ENCODE results near the gene DNMT3L.

DNA sequence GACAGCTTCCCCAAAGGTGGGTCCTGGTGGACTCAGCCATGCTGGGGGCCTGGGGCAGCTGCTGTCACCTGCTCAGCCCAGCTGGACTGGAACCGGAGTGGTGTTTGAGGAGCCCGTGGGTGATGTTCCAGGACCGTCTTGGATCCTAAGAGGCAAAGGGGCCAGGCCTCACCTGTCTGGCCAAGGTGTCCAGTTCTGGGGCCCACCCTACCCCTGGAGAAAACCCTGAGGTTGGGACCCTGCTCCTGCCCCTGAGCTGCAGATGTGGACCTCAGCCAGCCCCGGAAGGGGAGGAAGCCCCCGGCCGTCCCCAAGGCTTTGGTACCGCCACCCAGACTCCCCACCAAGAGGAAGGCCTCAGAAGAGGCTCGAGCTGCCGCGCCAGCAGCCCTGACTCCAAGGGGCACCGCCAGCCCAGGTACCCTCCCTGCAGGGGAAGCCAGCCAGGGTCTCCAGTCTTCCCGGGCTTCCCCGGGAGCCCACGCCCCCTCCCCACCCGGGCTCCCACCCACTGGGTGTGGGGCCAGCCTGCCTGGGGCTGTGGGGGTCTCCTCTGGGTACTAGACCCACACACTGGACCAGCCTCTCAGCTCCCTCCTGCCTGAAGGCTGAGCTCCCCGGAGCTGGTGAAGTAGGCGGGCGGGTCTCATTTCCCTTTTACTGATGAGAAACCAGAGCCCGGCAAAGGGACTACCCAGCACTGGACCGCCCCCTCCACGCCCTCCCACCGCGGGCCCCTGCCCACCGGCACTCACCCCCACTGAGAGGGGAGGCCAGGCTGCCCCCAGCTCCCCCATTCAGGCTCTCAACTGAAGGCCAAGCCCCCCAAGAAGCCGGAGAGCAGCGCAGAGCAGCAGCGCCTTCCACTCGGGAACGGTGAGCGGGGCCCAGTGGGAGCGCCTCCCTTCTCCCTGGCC, 25.3 kb upstream of the DNMT3L start:
- TF ChIP-seq, protein P1, sequence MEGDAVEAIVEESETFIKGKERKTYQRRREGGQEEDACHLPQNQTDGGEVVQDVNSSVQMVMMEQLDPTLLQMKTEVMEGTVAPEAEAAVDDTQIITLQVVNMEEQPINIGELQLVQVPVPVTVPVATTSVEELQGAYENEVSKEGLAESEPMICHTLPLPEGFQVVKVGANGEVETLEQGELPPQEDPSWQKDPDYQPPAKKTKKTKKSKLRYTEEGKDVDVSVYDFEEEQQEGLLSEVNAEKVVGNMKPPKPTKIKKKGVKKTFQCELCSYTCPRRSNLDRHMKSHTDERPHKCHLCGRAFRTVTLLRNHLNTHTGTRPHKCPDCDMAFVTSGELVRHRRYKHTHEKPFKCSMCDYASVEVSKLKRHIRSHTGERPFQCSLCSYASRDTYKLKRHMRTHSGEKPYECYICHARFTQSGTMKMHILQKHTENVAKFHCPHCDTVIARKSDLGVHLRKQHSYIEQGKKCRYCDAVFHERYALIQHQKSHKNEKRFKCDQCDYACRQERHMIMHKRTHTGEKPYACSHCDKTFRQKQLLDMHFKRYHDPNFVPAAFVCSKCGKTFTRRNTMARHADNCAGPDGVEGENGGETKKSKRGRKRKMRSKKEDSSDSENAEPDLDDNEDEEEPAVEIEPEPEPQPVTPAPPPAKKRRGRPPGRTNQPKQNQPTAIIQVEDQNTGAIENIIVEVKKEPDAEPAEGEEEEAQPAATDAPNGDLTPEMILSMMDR (IDR thresholded peaks at IDR 0.05), result no peak
- TF ChIP-seq POLR2AphosphoS5 (IDR thresholded peaks at IDR 0.05) (no peak), POLR2A (IDR thresholded peaks at IDR 0.05) (no peak), EP300 (IDR thresholded peaks at IDR 0.05) (no peak)
